Kidney (tissue), 14 donors: ENCODE measurements around the gene EEFSEC. TPM values are rescaled to one million over a fixed set of nuclear protein-coding genes. Genes with fewer than 3 reads are reported as not detected.

Experiments
- DNase-seq, 5 donors: peaks; one replicate each; pipeline ENCODE4 v3.0.0-alpha.2; 2013 to 2020
- FAIRE-seq: peaks from 2 replicates; lab custom pipeline; 2012; peaks lifted over from hg19 to GRCh38; lab: Jason Lieb, UNC
- H3K27ac ChIP-seq, 2 donors: one replicate each; pipeline ENCODE4 v1.7.0; 2013; ENCODE audit warnings: low read depth in 2 of 2, low read length in 2 of 2, inconsistent platforms in 1 of 2
- H3K27me3 ChIP-seq: one replicate; pipeline ENCODE4 v1.7.1; 2013; ENCODE audit warnings: low read length, inconsistent platforms; ENCODE audit not compliant: control insufficient read depth, insufficient read depth
- H3K36me3 ChIP-seq, 3 donors: one replicate each; pipeline versions ENCODE4 v1.7.0 to v1.7.1; 2013; ENCODE audit warnings: low read length in 3 of 3, control low read depth in 1 of 3, inconsistent platforms in 1 of 3; ENCODE audit not compliant: insufficient read depth in 3 of 3, control insufficient read depth in 2 of 3
- H3K4me1 ChIP-seq, 3 donors: one replicate each; pipeline versions ENCODE4 v1.7.0 to v1.7.1; 2013; ENCODE audit warnings: low read length in 3 of 3, inconsistent platforms in 1 of 3, low read depth in 1 of 3; ENCODE audit not compliant: control insufficient read depth in 2 of 3, insufficient read depth in 2 of 3
- H3K4me3 ChIP-seq, 3 donors: one replicate each; pipeline versions ENCODE4 v1.7.0 to v1.8.1; 2013; ENCODE audit warnings: low read length in 3 of 3, control low read depth in 1 of 3, inconsistent platforms in 1 of 3
- H3K9ac ChIP-seq, 3 donors: one replicate each; pipeline versions ENCODE4 v1.7.0 to v1.7.1; 2013; ENCODE audit warnings: low read length in 3 of 3, control low read depth in 1 of 3, inconsistent platforms in 1 of 3
- H3K9me3 ChIP-seq, 3 donors: one replicate each; pipeline versions ENCODE4 v1.7.0 to v1.7.1; 2013; ENCODE audit warnings: low read length in 3 of 3, control low read depth in 1 of 3, inconsistent platforms in 1 of 3; ENCODE audit not compliant: control insufficient read depth in 2 of 3, insufficient read depth in 1 of 3
- intact Hi-C: fragments of 100-400 bp; cut with DNase I; formaldehyde crosslinking; loops from one replicate; pipeline ENCODE4 v1.11.1; 2022
- polyA plus RNA-seq: library from polyadenylated mRNA; stranded (reverse); fragments of 350-450 nt; fragmentation: Illumina TruSeq; extraction: RNeasy Lipid Tissue Mini Kit (QIAGEN cat#74804); gene quantifications from one replicate; pipeline ENCODE4 v1.2.3, GENCODE V29; 2014; ENCODE audit warnings: low read depth, low replicate concordance; ENCODE audit not compliant: insufficient read depth
- total RNA-seq: library from RNA; stranded (reverse); fragmentation: NEBNext Ultra II Directional; extraction: Animal tissue kit (Norgen Biotek cat#: 25700); gene quantifications from one replicate; pipeline ENCODE4 v1.2.1, GENCODE V29; 2021
- TF ChIP-seq, protein P1 (sequence below): IDR thresholded peaks from 3 replicates; pipeline ENCODE4 v1.5.1; 2012; ENCODE audit warnings: mild to moderate bottlenecking, moderate library complexity, borderline replicate concordance; ENCODE audit not compliant: insufficient read depth; ENCODE audit errors: extremely low read depth
- donor health status: control.
- donor health status: control.
- donor health status: control.
- donor health status: control.
- donor health status: control.
- donor health status: DM: yes; HTN: yes; CAD: no.
- donor health status: Normal renal cell carcinoma (clear cell type).

The EEFSEC gene
- total and polyA plus RNA-seq, 2 donors from 2014 or later, result 15.2 to 23.2 TPM

DNA sequence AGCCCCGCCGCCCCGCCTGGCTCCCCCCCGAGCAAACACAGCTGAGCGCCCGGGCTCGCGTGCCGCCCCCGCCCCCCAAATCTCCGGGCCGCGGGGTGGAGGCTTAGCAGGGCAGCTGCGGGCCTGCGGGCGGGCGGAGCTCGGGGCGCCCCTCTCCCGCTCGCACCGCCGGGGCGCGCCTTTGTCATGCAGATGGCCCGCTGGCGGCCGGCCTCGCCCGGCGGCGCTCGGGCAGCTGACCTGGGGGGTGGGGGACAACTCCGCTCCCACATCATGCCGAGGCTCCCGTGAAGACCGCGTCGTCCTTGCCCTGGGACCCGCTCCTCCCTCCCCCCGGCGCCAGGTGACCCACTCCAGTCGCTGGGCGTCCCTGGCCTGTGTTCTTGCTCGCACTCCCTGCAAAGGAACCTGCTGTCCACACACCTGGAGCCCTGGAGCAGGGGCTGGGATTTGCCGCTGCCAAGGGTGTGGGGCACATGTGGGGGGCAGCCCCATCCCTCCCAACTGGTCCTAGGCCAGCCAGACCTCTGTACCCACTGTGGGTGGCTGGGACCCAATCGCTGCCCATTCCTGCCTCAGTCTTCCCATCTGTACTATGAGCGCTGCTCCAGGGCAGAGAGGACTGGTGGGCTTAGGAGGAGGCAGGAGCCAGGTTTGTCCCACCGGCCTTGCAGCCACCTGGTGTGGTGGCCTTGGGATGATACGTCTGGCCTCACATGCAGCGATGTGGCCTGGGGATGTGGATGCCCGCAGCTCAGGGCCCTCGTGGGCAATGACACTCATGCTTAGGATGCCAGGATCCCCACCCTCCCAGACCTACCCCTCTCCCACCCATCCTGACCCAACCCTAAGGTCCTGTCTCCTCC, 279.9 kb downstream of the EEFSEC start:
- Histone ChIP-seq H3K27ac (peak overlapping the region in 1 of 2 donors; percentile 63), H3K36me3 (no peaks in the 10 kb centered on the region), H3K9me3 (no peaks in the 10 kb centered on the region), H3K4me1 (no peaks in the 10 kb centered on the region), H3K4me3 (peak overlapping the region in 1 of 3 donors; percentile 17), H3K9ac (no peak overlapping the region), H3K27me3 (peaks cover 3% of the 10 kb centered on the region)
- DNase-seq, result peak; percentile 30 to 81 (median 68)
- no peak for FAIRE-seq
- TF ChIP-seq, protein P1, sequence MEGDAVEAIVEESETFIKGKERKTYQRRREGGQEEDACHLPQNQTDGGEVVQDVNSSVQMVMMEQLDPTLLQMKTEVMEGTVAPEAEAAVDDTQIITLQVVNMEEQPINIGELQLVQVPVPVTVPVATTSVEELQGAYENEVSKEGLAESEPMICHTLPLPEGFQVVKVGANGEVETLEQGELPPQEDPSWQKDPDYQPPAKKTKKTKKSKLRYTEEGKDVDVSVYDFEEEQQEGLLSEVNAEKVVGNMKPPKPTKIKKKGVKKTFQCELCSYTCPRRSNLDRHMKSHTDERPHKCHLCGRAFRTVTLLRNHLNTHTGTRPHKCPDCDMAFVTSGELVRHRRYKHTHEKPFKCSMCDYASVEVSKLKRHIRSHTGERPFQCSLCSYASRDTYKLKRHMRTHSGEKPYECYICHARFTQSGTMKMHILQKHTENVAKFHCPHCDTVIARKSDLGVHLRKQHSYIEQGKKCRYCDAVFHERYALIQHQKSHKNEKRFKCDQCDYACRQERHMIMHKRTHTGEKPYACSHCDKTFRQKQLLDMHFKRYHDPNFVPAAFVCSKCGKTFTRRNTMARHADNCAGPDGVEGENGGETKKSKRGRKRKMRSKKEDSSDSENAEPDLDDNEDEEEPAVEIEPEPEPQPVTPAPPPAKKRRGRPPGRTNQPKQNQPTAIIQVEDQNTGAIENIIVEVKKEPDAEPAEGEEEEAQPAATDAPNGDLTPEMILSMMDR, result no peak
- intact Hi-C loops, result no loop called here

DNA sequence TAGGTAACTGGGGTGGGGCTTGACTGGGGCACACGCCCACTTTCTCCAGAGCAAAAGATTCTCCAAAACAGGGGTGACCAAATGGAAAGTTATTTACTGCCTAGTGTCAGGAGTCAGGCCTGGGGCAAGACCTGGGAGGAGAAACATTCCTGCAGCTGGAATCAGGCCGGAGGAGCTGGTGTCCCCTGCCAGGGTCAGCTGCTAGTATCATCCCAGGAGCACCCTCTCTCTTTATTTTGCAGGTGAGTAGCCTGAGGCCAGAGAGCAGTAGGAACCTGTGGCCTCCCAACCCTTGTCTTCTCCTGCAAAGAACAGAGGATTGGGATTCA, 280.5 kb downstream of the EEFSEC start:
- TF ChIP-seq, protein P1, result no peak

DNA sequence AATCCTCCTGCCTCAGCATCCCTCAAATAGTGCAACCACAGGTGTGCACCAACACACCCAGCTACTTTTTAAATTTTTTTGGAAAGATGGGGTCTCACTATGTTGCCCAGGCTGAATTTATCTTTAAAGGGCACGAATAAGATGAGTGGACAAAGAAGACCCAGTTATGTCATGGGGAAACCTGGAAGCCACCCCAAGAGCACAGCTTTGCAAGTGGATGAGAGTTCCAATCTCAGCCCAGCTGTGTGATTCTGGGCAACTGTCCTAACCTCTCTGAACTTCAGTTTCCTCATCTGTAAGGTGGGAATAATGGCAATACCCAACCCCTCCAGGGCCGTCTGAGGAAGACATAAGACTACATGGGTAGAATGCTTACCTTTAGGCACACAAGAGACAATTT, 281.2 kb downstream of the EEFSEC start:
- no peak for FAIRE-seq
- no peak overlapping the region for H3K4me3 ChIP-seq
- no peak for DNase-seq
- no peaks in the 10 kb centered on the region for H3K9me3 ChIP-seq
- H3K27me3 ChIP-seq, result peaks cover 3% of the 10 kb centered on the region
- TF ChIP-seq, protein P1, result no peak
- H3K4me1 ChIP-seq, result no peaks in the 10 kb centered on the region
- intact Hi-C loops, result no loop called here
- peak overlapping the region in 1 of 2 donors; percentile 63 for H3K27ac ChIP-seq
- H3K36me3 ChIP-seq, result no peaks in the 10 kb centered on the region
- H3K9ac ChIP-seq, result peak overlapping the region in 1 of 3 donors; percentile 51

More for the DNA sequence above, 280.5 kb downstream of the EEFSEC start:
- no peak for DNase-seq
- Histone ChIP-seq H3K27ac (no peak overlapping the region), H3K9ac (no peak overlapping the region), H3K9me3 (no peaks in the 10 kb centered on the region), H3K4me3 (no peak overlapping the region), H3K27me3 (peaks cover 3% of the 10 kb centered on the region), H3K4me1 (no peaks in the 10 kb centered on the region), H3K36me3 (no peaks in the 10 kb centered on the region)
- FAIRE-seq, result no peak
- intact Hi-C loops, result no loop called here
